Right atrium auricular region (tissue), 2 donors: Measurements from ENCODE around the gene KIF1A. TPM values are rescaled to one million over a fixed set of nuclear protein-coding genes. Genes with fewer than 3 reads are reported as not detected.

Experiments used
- DNase-seq: peaks from one replicate; pipeline ENCODE4 v3.0.0-alpha.2; 2019; ENCODE audit warnings: low spot score
- H3K27ac ChIP-seq, 2 donors: fragments of 200-600 bp; sonication (generic); 1 replicate in 1 of 2; 2 replicates in 1 of 2; pipeline ENCODE4 v1.5.1; 2016 to 2019
- H3K27me3 ChIP-seq, 2 donors: fragments of 200-600 bp; sonication (generic); one replicate each; pipeline versions ENCODE4 v1.5.1 to v1.6.0; 2017 to 2019
- H3K36me3 ChIP-seq: fragments of 200-600 bp; sonication (generic); one replicate; pipeline ENCODE4 v1.5.1; 2016
- H3K4me1 ChIP-seq, 2 donors: fragments of 200-600 bp; sonication (generic); one replicate each; pipeline versions ENCODE4 v1.5.1 to v1.6.0; 2017 to 2019
- H3K4me3 ChIP-seq, 2 donors: fragments of 200-600 bp; sonication (generic); 1 replicate in 1 of 2; 2 replicates in 1 of 2; pipeline ENCODE4 v1.5.1; 2017 to 2019; ENCODE audit warnings: mild to moderate bottlenecking in 1 of 2, moderate library complexity in 1 of 2
- H3K9me3 ChIP-seq, 2 donors: fragments of 200-600 bp; sonication (generic); one replicate each; pipeline ENCODE4 v1.5.1; 2019
- total RNA-seq, 2 donors: library from RNA; depleted of rRNA; stranded (reverse); fragments of >200 nt; gene quantifications; one replicate each; pipeline ENCODE4 v1.1.0, GENCODE V29; 2016
- TF ChIP-seq, protein P1 (sequence below), 2 donors: fragments of 200-600 bp; sonication (generic); IDR thresholded peaks; one replicate each; pipeline ENCODE4 v1.5.1; 2019; ENCODE audit warnings: antibody characterized with exemption in 2 of 2

KIF1A gene, protein sequence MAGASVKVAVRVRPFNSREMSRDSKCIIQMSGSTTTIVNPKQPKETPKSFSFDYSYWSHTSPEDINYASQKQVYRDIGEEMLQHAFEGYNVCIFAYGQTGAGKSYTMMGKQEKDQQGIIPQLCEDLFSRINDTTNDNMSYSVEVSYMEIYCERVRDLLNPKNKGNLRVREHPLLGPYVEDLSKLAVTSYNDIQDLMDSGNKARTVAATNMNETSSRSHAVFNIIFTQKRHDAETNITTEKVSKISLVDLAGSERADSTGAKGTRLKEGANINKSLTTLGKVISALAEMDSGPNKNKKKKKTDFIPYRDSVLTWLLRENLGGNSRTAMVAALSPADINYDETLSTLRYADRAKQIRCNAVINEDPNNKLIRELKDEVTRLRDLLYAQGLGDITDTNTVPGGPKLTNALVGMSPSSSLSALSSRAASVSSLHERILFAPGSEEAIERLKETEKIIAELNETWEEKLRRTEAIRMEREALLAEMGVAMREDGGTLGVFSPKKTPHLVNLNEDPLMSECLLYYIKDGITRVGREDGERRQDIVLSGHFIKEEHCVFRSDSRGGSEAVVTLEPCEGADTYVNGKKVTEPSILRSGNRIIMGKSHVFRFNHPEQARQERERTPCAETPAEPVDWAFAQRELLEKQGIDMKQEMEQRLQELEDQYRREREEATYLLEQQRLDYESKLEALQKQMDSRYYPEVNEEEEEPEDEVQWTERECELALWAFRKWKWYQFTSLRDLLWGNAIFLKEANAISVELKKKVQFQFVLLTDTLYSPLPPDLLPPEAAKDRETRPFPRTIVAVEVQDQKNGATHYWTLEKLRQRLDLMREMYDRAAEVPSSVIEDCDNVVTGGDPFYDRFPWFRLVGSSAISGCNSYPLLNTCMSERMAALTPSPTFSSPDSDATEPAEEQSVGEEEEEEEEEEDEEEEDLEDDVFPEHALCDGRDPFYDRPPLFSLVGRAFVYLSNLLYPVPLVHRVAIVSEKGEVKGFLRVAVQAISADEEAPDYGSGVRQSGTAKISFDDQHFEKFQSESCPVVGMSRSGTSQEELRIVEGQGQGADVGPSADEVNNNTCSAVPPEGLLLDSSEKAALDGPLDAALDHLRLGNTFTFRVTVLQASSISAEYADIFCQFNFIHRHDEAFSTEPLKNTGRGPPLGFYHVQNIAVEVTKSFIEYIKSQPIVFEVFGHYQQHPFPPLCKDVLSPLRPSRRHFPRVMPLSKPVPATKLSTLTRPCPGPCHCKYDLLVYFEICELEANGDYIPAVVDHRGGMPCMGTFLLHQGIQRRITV (N-terminal part only)
- total RNA-seq = 10 to 100 TPM; 41.8 to 43.7 TPM

DNA sequence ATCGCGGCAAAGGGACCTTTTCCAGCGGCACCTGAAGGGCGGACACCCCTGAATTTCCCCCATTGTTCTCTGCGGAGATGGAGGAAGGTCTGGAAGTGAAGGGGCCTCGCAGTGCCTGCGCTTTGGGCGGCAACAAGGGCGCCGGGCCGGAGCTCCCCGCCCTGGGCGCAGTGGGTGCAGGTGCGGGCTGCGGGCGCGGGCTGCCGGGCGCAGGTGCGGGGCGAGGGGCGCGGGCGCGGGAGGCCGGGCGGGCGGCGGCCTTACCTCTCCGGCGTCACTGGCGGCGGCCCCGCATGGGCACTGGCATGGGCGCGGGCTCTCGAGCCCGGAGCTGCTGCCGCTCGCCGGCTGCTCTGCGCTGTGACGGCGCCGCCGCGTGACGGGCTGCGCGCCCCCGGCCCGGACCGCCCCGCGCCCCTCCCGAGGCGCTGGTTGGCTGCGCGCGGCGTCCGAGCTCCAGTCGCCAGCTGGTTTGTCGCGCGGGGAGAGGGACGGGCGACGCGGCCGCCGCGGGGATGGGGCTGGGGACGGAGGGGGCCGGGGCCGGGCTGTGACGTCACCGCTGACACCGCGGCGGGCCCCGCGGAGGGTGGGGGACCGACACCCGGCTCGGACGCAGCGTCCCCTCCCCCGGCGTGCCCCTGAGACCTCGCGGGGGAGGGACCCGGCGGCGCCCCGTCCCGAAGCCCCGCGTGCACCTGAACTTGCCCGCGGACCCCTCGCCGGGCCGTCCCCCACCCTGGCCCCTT, at the start of gene KIF1A:
Gene KIF1A, minus strand, starts transcription at position 362 of the 749 bp plus-strand sequence. CDS start 22,467 bp downstream, outside the sequence.
- Histone ChIP-seq H3K4me3 (peak within 1 kb of the TSS; percentile 56 to 58), H3K27ac (peak within 1 kb of the TSS; percentile 68 to 82), H3K36me3 (no peaks in the 10 kb centered on the region), H3K27me3 (peaks cover 0 to 6% of the 10 kb centered on the region in 2 donors), H3K9me3 (no peaks in the 10 kb centered on the region), H3K4me1 (peaks cover 0 to 26% of the 10 kb centered on the region in 2 donors)
- TF ChIP-seq, protein P1, sequence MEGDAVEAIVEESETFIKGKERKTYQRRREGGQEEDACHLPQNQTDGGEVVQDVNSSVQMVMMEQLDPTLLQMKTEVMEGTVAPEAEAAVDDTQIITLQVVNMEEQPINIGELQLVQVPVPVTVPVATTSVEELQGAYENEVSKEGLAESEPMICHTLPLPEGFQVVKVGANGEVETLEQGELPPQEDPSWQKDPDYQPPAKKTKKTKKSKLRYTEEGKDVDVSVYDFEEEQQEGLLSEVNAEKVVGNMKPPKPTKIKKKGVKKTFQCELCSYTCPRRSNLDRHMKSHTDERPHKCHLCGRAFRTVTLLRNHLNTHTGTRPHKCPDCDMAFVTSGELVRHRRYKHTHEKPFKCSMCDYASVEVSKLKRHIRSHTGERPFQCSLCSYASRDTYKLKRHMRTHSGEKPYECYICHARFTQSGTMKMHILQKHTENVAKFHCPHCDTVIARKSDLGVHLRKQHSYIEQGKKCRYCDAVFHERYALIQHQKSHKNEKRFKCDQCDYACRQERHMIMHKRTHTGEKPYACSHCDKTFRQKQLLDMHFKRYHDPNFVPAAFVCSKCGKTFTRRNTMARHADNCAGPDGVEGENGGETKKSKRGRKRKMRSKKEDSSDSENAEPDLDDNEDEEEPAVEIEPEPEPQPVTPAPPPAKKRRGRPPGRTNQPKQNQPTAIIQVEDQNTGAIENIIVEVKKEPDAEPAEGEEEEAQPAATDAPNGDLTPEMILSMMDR (IDR thresholded peaks at IDR 0.05) = no peak
- DNase-seq = no peak

DNA sequence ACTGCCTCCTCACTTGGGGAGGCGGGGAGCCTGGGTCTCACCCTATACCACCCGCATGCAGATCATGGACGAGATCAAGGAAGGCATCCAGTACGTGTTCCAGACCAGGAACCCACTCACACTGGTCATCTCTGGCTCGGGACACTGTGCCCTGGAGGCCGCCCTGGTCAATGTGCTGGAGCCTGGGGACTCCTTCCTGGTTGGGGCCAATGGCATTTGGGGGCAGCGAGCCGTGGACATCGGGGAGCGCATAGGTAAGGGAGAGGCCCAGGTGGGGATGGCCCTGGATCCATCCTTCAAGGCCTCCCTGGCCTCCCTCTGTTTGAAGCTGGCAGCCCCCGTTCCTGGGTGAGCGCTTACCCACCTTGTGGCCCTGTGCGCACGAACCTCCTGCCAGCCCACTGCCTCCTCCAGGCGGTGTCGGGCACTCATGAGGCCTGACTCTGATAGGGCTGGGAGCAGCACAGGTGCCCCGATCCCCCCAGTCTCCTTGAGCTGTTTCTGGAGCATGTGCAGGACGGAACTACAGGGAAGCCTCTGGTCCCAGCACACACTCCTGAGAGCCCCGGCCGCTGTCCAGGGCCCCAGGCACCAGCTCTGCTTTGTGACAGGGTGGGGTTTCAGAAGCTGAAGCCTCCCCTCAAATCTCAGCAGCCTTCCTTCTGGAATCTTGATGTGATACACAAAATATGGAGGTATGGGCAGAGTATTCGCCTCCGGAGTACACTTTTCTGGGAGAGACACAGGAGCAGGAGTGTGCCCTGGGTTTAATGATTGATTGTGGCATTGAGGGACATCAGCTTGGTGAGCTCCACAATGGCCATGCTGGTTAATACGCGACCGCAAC, 49.3 kb upstream of the KIF1A start:
- no peaks in the 10 kb centered on the region for H3K27me3 ChIP-seq

GRCh38 chr2:240868286-240869108, 48.5 kb upstream of the KIF1A start, which contains the start of gene AGXT:
Gene AGXT, plus strand, starts transcription at chr2:240868824. Its CDS starts 42 bp downstream, at chr2:240868866.
- TF ChIP-seq, protein P1 (IDR thresholded peaks at IDR 0.05) = no peak
- no peak for DNase-seq
- Histone ChIP-seq H3K4me1 (no peaks in the 10 kb centered on the region), H3K36me3 (no peaks in the 10 kb centered on the region), H3K4me3 (no peak within 1 kb of the TSS), H3K27me3 (no peaks in the 10 kb centered on the region), H3K27ac (no peak within 1 kb of the TSS), H3K9me3 (no peaks in the 10 kb centered on the region)

More for the DNA sequence above, 49.3 kb upstream of the KIF1A start:
- no peaks in the 10 kb centered on the region for H3K36me3 ChIP-seq
- H3K4me1 ChIP-seq = no peaks in the 10 kb centered on the region
- H3K4me3 ChIP-seq = no peak overlapping the region
- no peaks in the 10 kb centered on the region for H3K9me3 ChIP-seq
- no peak for DNase-seq
- H3K27ac ChIP-seq = no peak overlapping the region
- TF ChIP-seq, protein P1 (IDR thresholded peaks at IDR 0.05) = no peak

DNA sequence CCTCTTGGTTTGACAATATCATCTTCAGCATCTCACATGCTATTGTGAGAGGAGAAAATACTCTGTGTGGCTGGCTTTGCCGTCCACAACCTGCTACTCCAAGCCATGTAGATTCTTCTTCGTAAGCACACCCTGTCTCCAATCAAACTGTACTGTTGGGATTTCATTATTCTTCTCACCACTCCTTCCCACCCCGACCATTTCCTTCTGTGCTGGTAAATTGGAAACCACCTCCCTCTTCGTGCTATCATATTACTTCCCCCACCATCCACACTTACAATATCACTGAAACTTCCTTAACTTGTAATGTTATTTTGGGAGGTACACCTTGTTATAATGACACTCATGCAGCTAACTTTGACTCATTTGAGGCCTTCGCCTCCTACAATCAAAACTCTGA, 45.4 kb upstream of the KIF1A start:
- Histone ChIP-seq H3K27me3 (no peaks in the 10 kb centered on the region), H3K9me3 (no peaks in the 10 kb centered on the region), H3K4me1 (no peaks in the 10 kb centered on the region), H3K4me3 (no peak overlapping the region), H3K27ac (no peak overlapping the region), H3K36me3 (no peaks in the 10 kb centered on the region)
- TF ChIP-seq, protein P1 (IDR thresholded peaks at IDR 0.05) = no peak
- no peak for DNase-seq
